Endothelial cell of umbilical vein (primary cell): ENCODE data around the gene FAM149B1. TPM values are rescaled to one million over a fixed set of nuclear protein-coding genes. Genes with fewer than 3 reads are reported as not detected.

Experiments
- BruUV-seq: library from RNA; stranded (reverse); fragments of 400-500 nt; replicated peaks from 2 replicates; lab custom pipeline; 2021; lab: Mats Ljungman, UMichigan
- CTCF ChIA-PET: fragments of 300-600, 350-600 bp; sonication (Branson Sonifier 250); formaldehyde crosslinking; loops from one replicate; lab custom pipeline; 2021; ENCODE audit warnings: antibody characterized with exemption, inconsistent platforms; lab: Charles Lee
- POLR2A ChIA-PET: fragments of 300-600, 350-600 bp; sonication (Branson Sonifier 250); formaldehyde crosslinking; loops from one replicate; lab custom pipeline; 2021; ENCODE audit warnings: antibody characterized with exemption, inconsistent platforms; lab: Charles Lee
- DNase-seq: peaks from one replicate; pipeline ENCODE4 v3.0.0-alpha.2; 2011; ENCODE audit warnings: low read depth, low spot score
- FAIRE-seq: peaks from 2 replicates; lab custom pipeline; 2011; peaks lifted over from hg19 to GRCh38; lab: Jason Lieb, UNC
- H2AFZ ChIP-seq: 2 replicates; pipeline ENCODE4 v1.6.0; 2012; ENCODE audit warnings: low read depth, low read length, control low read depth, inconsistent platforms
- H3K27ac ChIP-seq: 2 replicates; pipeline ENCODE4 v1.5.1; 2011; ENCODE audit warnings: low read depth, mild to moderate bottlenecking, control low read depth, low read length, moderate library complexity; ENCODE audit not compliant: insufficient read depth
- H3K27me3 ChIP-seq, 2 experiments: 2 replicates each; pipeline versions ENCODE4 v1.6.0 to v1.6.1; 2011; ENCODE audit warnings: low read length in 2 of 2, mixed read lengths in 1 of 2; ENCODE audit not compliant: control insufficient read depth in 2 of 2, insufficient read depth in 2 of 2
- H3K36me3 ChIP-seq, 2 experiments: 2 replicates in 1 of 2; 3 replicates in 1 of 2; pipeline ENCODE4 v1.5.1; 2011; ENCODE audit warnings: low read length in 2 of 2, mild to moderate bottlenecking in 1 of 2, moderate library complexity in 1 of 2; ENCODE audit not compliant: control insufficient read depth in 2 of 2, insufficient read depth in 2 of 2; ENCODE audit errors: extremely low read depth in 1 of 2
- H3K4me1 ChIP-seq: 3 replicates; pipeline ENCODE4 v1.5.1; 2011; ENCODE audit warnings: mild to moderate bottlenecking, low read length; ENCODE audit not compliant: control insufficient read depth, insufficient read depth; ENCODE audit errors: extremely low read depth
- H3K4me2 ChIP-seq: 2 replicates; pipeline ENCODE4 v1.6.1; 2011; ENCODE audit warnings: low read length, control low read depth, mixed read lengths; ENCODE audit not compliant: insufficient read depth
- H3K4me3 ChIP-seq, 3 experiments: fragments of 200-600 bp in 1 of 3; sonication (generic), shearing (Covaris generic) in 1 of 3; replicated peaks in 1 of 3; 2 replicates each; pipeline ENCODE4 v1.5.1; 2011 to 2016; ENCODE audit warnings: control low read depth in 3 of 3, low read length in 3 of 3, mild to moderate bottlenecking in 2 of 3, inconsistent platforms in 1 of 3, low read depth in 1 of 3, moderate library complexity in 1 of 3; ENCODE audit not compliant: insufficient read depth in 1 of 3
- H3K79me2 ChIP-seq: 2 replicates; pipeline ENCODE4 v1.6.0; 2012; ENCODE audit warnings: low read length, inconsistent platforms; ENCODE audit not compliant: control insufficient read depth, insufficient read depth
- H3K9ac ChIP-seq: replicated peaks from 2 replicates; pipeline ENCODE3; 2011; ENCODE audit warnings: low read length, control low read depth; ENCODE audit not compliant: insufficient read depth; ENCODE audit errors: extremely low read depth
- H3K9me1 ChIP-seq: replicated peaks from 3 replicates; pipeline ENCODE4 v1.6.0; 2011; ENCODE audit warnings: mild to moderate bottlenecking, low read length; ENCODE audit not compliant: control insufficient read depth, insufficient read depth; ENCODE audit errors: extremely low read depth
- H3K9me3 ChIP-seq: replicated peaks from 2 replicates; pipeline ENCODE4 v1.5.1; 2012; ENCODE audit warnings: low read length, inconsistent platforms; ENCODE audit not compliant: control insufficient read depth, insufficient read depth
- H4K20me1 ChIP-seq: replicated peaks from 2 replicates; pipeline ENCODE3; 2011; ENCODE audit warnings: mild to moderate bottlenecking, low read length; ENCODE audit not compliant: control insufficient read depth, insufficient read depth; ENCODE audit errors: extremely low read depth
- EZH2 ChIP-seq: IDR thresholded peaks from 2 replicates; pipeline ENCODE4 v1.6.1; 2012; ENCODE audit warnings: borderline replicate concordance, low read depth, mild to moderate bottlenecking, moderate library complexity, low read length, inconsistent platforms; ENCODE audit not compliant: severe bottlenecking
- FOS ChIP-seq: IDR thresholded peaks from 2 replicates; pipeline ENCODE4 v1.6.1; 2011; ENCODE audit warnings: mild to moderate bottlenecking, low read length, moderate library complexity, borderline replicate concordance; ENCODE audit not compliant: insufficient read depth
- GATA2 ChIP-seq: IDR thresholded peaks from 2 replicates; pipeline ENCODE4 v1.7.0; 2011; ENCODE audit warnings: low read depth, mild to moderate bottlenecking, moderate library complexity, mixed read lengths, low read length; ENCODE audit not compliant: insufficient read length, insufficient read depth
- JUN ChIP-seq: IDR thresholded peaks from 2 replicates; pipeline ENCODE4 v1.6.1; 2011; ENCODE audit warnings: borderline replicate concordance, low read depth; ENCODE audit not compliant: insufficient read length, insufficient read depth
- MYC ChIP-seq: IDR thresholded peaks from one replicate; pipeline ENCODE4 v1.6.1; 2011; ENCODE audit warnings: mild to moderate bottlenecking, low read depth, low read length
- POLR2A ChIP-seq: IDR thresholded peaks from 2 replicates; pipeline ENCODE4 v1.6.1; 2012; ENCODE audit warnings: low read depth, mild to moderate bottlenecking, control low read depth, low read length
- POLR2AphosphoS5 ChIP-seq: IDR thresholded peaks from 2 replicates; pipeline ENCODE4 v1.6.1; 2012; ENCODE audit warnings: low read depth, mild to moderate bottlenecking, control low read depth, low read length, moderate library complexity; ENCODE audit not compliant: insufficient read depth
- dilution Hi-C: fragments of 300-500 bp; cut with MboI; formaldehyde crosslinking; loops from one replicate; pipeline ENCODE4 v1.15.0; 2019; ENCODE audit warnings: low sequenced_read_pairs; ENCODE audit not compliant: extremely low pct_ligation_motif_present
- intact Hi-C: fragments of 100-400 bp; cut with micrococcal nuclease; formaldehyde crosslinking; loops from one replicate; pipeline ENCODE4 v1.10.0; 2022
- polyA plus RNA-seq, 4 experiments: library from polyadenylated mRNA; depleted of rRNA in 3 of 4; stranded (reverse) in 3 of 4; unstranded in 1 of 4; fragments of >200 nt; gene quantifications; 2 replicates each; pipeline versions ENCODE4 v1.2.1 to v1.2.3, GENCODE V29; 2011 to 2012; ENCODE audit warnings: missing spikeins in 1 of 4
- total RNA-seq: library from RNA; stranded (reverse); gene quantifications from 2 replicates; pipeline ENCODE4 v1.2.3, GENCODE V29; 2021
- TF ChIP-seq, protein P1 (sequence below): IDR thresholded peaks from 2 replicates; pipeline ENCODE4 v1.6.1; 2011; ENCODE audit not compliant: insufficient read depth, insufficient read length
- TF ChIP-seq, protein P2 (sequence below), 2 donors: IDR thresholded peaks; 1 replicate in 1 of 2; 2 replicates in 1 of 2; pipeline ENCODE4 v1.5.1; 2011; ENCODE audit warnings: low read length in 2 of 2, mild to moderate bottlenecking in 2 of 2, moderate library complexity in 2 of 2, control low read depth in 1 of 2, inconsistent platforms in 1 of 2, low read depth in 1 of 2; ENCODE audit not compliant: insufficient read depth in 1 of 2; ENCODE audit errors: extremely low read depth in 1 of 2

Gene FAM149B1
- total and polyA plus RNA-seq, 2 donors (not counting 3 experiments of a cell fraction or from before 2014, with no cell fraction given): 19.5 to 26.7 TPM

DNA sequence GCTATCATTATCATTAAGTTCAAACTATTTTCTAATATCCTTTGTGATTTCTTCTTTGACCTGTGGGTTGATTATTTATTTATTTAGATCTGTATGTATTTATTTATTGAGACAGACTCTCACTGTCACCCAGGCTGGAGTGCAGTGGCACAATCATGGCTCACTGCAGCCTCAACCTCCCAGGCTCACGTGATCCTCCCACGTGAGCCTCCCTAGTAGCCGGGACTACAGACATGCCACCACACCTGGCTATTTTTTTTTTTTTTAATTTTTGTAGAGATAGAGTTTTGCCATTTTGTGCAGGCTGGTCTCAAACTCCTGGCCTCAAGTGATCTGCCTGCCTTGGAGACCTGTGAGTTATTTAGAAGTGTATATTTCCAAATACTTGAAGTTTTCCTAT is 113.2 kb downstream of the FAM149B1 start:
- H3K9ac ChIP-seq: no peak overlapping the region
- peaks cover 0 to 2% of the 10 kb centered on the region in 2 experiments for H3K27me3 ChIP-seq
- intact Hi-C loops: no loop called here
- H3K4me1 ChIP-seq: no peaks in the 10 kb centered on the region
- CTCF ChIA-PET: interaction anchor here (1.2 to 3.7 kb wide), 2 partner anchors 17 to 342 kb away, joined by 3 to 16 read pairs; no protein-coding TSS in a partner anchor
- no peaks in the 10 kb centered on the region for H3K9me1 ChIP-seq
- H2AFZ ChIP-seq: no peak overlapping the region
- no peaks in the 10 kb centered on the region for H3K9me3 ChIP-seq
- dilution Hi-C loops: no loop called here
- TF ChIP-seq POLR2AphosphoS5 (no peak), FOS (no peak), MYC (no peak), JUN (no peak), POLR2A (no peak), GATA2 (no peak), EZH2 (no peak)
- TF ChIP-seq, protein P1, sequence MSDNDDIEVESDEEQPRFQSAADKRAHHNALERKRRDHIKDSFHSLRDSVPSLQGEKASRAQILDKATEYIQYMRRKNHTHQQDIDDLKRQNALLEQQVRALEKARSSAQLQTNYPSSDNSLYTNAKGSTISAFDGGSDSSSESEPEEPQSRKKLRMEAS: no peak
- TF ChIP-seq, protein P2, sequence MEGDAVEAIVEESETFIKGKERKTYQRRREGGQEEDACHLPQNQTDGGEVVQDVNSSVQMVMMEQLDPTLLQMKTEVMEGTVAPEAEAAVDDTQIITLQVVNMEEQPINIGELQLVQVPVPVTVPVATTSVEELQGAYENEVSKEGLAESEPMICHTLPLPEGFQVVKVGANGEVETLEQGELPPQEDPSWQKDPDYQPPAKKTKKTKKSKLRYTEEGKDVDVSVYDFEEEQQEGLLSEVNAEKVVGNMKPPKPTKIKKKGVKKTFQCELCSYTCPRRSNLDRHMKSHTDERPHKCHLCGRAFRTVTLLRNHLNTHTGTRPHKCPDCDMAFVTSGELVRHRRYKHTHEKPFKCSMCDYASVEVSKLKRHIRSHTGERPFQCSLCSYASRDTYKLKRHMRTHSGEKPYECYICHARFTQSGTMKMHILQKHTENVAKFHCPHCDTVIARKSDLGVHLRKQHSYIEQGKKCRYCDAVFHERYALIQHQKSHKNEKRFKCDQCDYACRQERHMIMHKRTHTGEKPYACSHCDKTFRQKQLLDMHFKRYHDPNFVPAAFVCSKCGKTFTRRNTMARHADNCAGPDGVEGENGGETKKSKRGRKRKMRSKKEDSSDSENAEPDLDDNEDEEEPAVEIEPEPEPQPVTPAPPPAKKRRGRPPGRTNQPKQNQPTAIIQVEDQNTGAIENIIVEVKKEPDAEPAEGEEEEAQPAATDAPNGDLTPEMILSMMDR (IDR thresholded peaks at IDR 0.05; ENCODE audit: extremely low read depth in 1 of 2, insufficient read depth in 1 of 2, low read depth in 1 of 2, low read length in 2 of 2): no peak
- BruUV-seq: no TSS peak
- no peaks in the 10 kb centered on the region for H3K36me3 ChIP-seq
- no peak overlapping the region for H3K27ac ChIP-seq
- H3K4me2 ChIP-seq: no peak overlapping the region
- H4K20me1 ChIP-seq: no peaks in the 10 kb centered on the region
- no peak overlapping the region for H3K4me3 ChIP-seq
- H3K79me2 ChIP-seq: no peaks in the 10 kb centered on the region
- FAIRE-seq: no peak
- POLR2A ChIA-PET: no interaction called here
- no peak for DNase-seq
